Right renal pelvis (tissue), 4 donors: Measurements from ENCODE around the gene OR6T1. TPM values are rescaled to one million over a fixed set of nuclear protein-coding genes. Genes with fewer than 3 reads are reported as not detected.

Experiments
- DNase-seq, 4 donors: peaks; one replicate each; pipeline ENCODE4 v3.0.0-alpha.2; 2013; ENCODE audit warnings: low read depth in 4 of 4, low spot score in 3 of 4, missing footprints in 1 of 4
- polyA plus RNA-seq, 4 donors: library from polyadenylated mRNA; unstranded; fragments of 120-200 nt; gene quantifications; one replicate each; pipeline ENCODE4 v1.2.1, GENCODE V29; 2013; ENCODE audit not compliant: insufficient read length in 4 of 4

Gene OR6T1, protein sequence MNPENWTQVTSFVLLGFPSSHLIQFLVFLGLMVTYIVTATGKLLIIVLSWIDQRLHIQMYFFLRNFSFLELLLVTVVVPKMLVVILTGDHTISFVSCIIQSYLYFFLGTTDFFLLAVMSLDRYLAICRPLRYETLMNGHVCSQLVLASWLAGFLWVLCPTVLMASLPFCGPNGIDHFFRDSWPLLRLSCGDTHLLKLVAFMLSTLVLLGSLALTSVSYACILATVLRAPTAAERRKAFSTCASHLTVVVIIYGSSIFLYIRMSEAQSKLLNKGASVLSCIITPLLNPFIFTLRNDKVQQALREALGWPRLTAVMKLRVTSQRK
- not detected for polyA plus RNA-seq

DNA sequence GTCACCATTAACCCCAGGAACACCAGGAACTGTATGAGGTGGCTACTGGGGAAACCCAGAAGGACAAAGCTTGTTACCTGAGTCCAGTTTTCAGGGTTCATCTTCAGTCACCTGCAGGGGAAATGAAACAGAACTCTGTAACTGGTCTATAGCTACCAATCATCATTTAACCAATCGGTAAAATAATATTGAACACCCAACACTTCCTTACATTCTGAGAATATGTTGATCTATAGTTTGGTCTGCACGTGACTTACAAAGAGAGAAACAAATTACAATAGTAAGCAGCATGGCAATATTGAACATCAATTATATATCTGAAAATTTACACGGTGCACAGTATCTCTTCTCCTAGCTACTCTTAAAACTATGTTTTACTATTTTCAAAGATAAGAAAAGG, at the start of gene OR6T1:
TSS of gene OR6T1 (minus strand) at position 101 of the 400 bp plus-strand sequence. CDS start at position 101, 0 bp downstream.
- DNase-seq, result no peak

DNA sequence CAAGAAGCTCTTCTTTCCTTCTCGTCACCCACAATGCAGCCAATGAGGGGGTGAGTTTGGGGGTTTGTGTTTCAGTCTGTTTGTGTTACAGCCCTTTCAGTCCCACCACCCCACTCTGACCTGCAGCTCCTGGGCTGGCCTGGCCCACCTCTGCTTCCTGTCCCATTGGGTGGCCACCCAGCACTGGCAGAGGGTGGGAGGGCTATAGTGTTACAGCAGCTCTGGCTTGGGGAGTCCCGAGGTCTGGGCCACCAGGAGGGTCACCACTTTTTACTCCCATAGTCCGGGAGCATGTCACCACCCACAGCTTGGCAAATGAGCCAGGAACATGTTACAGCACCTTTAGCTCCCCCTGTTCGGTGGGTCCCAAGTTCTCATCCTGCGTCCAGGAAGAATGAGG, 35.7 kb upstream of the OR6T1 start:
- DNase-seq, result no peak

DNA sequence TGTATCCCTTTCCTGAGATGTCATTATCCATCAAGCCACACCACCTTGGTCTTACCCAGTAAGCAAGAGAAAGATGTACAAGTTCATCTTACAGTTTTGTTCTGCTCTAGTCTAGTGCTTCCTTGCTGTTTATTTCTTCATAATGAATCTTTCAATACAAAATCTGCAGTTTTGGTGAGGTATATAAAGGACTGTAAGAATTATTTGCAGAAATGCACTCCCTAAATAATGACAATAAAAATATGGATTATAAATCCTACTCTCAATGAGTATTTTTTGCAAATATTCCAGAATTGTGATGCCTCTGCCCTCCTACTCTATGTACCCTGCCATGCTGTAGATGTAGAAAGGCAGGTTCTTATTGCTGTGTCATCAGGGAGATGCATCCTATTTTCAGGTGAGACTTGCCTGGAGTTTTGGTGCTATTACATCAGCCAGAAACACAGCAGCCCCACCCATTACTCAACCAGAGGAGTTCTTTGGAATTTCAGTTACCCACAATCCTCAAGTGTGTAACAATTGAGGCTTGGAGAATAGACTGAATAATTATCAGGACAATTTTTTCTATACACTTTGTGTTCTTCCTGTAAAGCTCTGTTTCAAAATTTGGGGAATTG, 34.2 kb upstream of the OR6T1 start, which contains the start of gene OR10S1:
TSS of gene OR10S1 (minus strand) at position 51 of the 617 bp plus-strand sequence. CDS start 117 bp downstream, outside the sequence.
- DNase-seq, result no peak

DNA sequence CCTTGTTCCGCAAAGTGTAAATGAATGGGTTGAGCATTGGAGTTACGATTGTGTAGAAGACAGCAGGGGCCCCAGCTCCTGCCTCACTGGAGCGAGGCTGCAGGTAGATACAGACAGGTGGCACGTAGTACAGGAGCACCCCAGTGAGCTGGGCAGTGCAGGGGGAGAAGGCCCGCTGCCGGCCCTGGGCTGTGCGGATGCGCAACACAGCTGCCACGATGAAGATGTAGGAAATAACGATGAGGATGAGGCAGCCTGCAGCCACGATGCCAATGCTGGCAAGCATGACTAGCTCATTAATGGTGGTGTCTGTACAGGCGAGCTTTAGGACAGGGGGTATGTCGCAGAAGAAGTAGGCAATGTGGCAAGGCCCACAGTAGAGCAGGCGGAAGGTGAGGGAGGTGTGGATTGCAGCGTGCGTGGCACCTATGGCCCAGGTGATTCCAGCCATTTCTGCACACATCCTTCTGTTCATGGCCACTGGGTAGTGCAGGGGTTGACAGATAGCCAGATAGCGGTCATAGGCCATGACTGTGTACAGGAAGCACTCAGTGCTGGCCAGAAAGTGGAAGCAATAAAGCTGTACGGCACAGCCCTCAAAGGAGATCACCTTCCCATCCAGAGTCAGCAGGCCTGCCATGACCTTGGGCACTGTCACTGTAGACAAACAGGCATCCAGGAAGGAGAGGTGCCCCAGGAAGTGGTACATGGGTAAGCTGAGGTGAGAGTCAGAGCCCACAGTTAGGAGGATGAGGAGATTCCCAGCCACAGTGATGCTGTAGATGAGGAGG, 33.3 kb upstream of the OR6T1 start:
- DNase-seq, result no peak

DNA sequence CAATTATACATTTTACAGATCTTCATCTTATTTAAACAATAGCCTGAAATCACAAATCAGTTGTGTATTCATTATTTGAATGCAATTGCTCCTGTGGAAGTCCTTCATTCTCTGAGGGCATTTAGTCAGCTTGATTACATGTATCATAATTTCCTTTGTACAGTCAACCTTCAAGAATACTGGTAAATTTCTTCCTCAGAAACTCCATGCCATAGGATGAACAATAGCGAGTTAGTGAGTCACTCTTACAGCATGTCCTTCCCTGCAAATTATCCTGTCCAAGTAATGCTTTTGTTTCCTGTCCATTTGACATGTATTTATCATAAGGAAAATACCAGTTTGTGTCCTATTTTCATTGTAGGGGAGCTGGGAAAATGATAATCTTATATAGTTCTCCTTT, 30.2 kb upstream of the OR6T1 start:
- no peak for DNase-seq

DNA sequence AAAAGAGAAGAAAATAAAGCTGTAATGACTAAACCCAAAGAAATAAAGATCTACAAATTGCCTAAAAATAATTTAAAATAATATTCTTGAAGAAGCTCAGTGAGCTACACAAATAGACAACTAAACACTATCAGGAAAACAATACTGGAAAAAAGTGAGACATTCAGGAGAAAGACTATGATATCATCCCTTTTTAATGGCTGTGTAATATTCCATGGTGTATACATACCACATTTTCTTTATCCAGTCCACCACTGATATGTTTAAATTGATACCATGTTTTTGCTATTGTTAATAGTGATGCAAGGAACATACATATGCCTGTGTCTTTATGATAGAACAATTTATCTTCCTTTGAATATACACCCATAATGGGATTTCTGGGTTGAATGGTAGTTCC, 13.1 kb upstream of the OR6T1 start:
- no peak for DNase-seq

DNA sequence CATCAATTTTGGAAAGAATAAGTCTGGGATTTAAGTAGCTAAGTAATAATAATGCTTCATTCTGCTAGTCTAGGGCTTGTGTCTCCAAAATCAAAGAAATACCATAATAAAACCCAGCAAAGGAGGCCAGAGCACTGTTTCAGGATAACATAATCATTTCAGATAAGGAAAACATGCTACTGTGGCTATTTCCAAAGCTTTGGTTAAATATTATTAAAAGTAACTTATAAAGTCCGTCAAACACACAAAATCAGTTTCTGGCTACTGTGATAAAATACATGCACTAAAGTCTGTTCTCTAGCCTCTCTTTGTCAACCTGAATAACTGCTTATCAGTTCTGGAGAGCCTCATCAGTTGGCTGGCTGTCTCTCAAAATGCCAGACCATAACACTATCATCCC, 1.5 kb upstream of the OR6T1 start:
- DNase-seq, result no peak

DNA sequence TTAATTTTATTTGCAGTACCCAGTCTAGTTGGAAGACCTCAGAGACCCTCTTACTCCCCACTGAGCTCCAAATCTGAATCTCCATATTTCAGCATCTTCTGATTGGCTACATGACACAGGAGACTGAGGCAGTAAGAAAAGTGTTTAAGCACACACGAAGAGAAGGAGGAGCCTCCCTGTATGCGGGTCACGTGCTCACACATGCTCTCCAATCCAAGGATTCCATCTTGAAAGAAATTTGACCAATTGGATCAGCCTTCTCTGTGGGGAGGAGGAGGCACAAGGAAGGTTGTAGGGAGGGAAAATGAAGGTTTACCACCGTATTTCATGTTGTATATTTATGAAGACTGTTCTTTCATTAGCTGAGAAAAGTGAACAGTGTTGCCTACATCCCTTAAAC, 1.2 kb downstream of the OR6T1 start:
- no peak for DNase-seq

DNA sequence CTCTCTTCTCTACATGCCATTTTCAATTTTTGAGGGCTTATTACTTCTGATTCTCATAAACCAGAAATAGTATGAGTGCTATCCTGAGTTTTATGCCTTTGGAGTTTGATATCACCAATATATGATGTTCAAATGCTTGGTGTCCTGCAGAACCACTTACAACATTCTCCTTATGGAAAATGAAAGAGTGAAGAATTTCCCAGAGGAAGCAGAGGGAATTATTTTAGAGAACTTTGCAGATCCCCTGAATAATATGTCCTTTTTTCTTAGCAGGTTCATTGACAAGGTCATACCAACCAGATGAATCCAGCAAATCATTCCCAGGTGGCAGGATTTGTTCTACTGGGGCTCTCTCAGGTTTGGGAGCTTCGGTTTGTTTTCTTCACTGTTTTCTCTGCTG, 4.3 kb downstream of the OR6T1 start, which contains the start of gene OR4D5:
TSS of gene OR4D5 (plus strand) at position 301 of the 400 bp plus-strand sequence. CDS start at position 301, 0 bp downstream.
- DNase-seq, result no peak

DNA sequence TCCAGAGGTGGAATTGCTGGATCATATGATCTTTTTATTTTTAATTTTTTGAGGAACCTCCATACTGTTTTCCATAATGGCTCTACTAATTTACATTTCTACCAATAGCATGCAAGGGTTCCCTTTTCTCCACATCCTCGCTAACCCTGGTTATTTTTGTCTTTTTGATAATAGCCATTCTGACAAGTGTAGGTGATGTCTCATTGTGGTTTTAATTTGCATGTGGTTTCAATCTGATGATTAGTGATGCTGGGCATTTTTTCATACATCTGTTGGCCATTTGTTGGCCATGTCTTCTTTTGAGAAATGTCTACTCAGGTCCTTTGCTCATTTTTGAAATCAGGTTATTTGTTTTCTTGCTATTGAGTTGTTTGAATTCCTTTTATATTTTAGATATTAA, 19.6 kb downstream of the OR6T1 start:
- DNase-seq, result no peak

DNA sequence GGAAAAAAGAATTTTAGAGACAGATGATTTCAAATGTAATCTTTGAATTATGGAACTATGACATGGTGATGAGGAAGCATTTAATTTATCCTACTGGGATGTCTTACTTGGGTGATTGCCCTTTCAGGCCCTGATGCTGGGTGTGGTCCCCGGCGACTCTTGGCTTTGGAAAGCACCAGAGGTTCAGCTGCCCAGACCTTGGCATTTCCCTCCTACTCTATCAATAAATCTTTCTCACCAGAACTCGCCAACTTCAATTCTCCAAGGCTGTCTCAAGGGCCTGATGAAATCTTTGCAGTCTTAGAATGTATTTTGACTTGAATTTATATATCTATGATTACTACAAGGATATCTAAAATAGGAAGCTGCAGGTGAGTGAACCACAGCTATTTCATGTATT, 22.7 kb downstream of the OR6T1 start:
- DNase-seq, result no peak

DNA sequence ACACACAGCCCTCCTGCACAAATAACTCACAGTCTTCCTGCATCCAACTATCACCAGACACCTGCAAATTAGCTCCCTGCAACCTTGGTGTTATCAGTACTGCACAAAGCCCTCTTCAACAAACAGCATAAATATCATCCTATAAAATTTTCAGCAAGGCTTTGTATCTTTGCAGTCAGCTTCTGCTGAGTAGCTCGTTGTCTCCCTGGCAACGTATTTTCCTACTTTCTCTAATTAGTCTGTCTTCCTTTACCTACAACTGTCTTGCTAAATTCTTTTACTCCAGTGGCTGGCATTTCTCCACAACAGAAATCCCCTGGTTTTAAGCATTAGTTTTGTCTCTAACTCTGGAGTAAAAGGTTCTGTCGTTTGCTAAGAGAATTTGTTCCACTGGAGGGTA, 37.8 kb downstream of the OR6T1 start:
- DNase-seq, result no peak

DNA sequence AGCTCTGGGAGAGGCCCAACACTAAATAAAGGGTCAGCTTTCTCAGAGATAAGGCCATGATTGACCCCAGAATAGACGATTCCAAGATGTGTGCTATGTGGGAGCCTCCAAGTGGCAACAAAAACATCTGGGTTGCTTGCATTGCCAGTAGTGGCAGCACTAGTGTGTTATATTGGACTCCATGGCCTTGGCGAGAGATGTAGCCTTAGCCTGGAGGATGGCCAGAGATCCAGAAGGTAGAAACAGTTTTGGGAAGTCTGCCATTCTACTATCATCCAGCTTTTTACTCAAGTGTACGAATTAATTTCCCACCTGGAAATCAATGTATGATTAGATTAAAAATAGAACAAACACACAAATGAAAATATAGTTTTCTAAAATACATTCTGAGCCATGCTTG, 38.7 kb downstream of the OR6T1 start:
- no peak for DNase-seq

DNA sequence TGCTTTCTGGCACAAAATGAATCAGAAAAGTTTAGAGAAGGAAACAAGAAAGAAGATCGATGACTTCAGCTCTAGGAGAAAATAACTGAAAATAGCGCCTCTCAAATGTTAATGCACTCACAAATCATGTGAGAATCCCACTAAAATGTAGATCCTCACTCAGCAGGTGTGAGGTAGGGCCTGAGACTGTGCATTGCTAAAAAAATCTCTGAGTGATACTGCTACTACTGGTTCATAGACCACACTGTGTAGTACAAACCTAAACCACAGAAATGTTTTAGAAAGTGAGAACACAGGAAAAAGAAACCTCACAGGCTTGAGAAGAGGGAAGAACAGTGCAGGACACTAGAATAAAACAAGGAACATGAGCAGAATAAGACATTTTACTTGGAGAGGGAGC, 39.7 kb downstream of the OR6T1 start:
- no peak for DNase-seq

DNA sequence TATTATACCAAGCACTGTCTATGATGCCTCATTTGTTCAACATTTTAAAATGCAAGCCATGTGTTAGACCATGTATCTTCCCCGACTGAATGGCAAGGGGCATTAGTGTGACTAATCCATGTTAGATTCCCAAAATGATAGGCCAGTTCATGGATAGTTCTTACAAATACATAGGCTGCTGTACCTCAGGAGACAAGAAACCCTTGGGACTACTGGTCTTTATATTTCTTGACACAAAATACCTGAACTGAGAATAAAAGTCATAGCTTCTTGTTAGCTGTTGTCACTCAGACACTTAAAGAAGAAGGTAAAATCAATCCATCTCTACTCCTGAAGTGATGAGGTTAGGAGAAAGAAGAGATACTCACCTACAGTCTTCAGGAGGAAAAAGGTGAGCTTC, 41.8 kb downstream of the OR6T1 start, which contains the start of gene OR8D4:
TSS of gene OR8D4 (plus strand) at position 301 of the 400 bp plus-strand sequence. CDS start 4,265 bp downstream, outside the sequence.
- DNase-seq, result no peak

DNA sequence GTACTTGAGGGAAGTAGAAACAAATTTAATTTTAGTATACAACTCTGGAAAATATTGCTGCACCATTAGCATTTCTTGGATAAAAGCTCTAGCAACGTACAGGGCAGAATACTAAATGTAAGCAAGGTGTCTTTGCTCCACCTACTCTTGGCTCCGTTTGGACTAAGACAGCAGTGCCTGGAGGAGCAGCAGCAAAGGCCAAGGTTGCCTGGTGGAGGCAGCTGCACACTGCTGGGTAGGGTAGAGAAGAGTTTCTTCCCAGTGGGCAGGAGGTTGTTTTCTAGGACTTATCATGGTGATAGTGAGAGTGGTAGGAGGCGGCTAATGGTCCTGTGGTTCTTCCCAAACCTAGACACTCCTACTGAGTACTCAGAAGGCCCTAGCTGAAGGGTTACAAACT, 43.8 kb downstream of the OR6T1 start:
- no peak for DNase-seq

Other genes with a start within 250 kb of the OR6T1 start
- 10 to 100 TPM; 15.6 to 19.7 (median 17.7) TPM for gene ZNF202, start 202.2 kb downstream of the OR6T1 start, polyA plus RNA-seq
- gene OR6X1, start 189.3 kb downstream of the OR6T1 start, polyA plus RNA-seq, result not detected
- not detected for gene OR6M1, start 137.5 kb downstream of the OR6T1 start, polyA plus RNA-seq
- gene TMEM225, start 58.2 kb downstream of the OR6T1 start, polyA plus RNA-seq, result not detected
- under 1 TPM in 1 of 4 donors, not detected in 3; 0.01 TPM for gene OR8D4, start 41.7 kb downstream of the OR6T1 start, polyA plus RNA-seq
- gene OR4D5, start 4.2 kb downstream of the OR6T1 start, polyA plus RNA-seq, result not detected
- gene OR10S1, start 33.9 kb upstream of the OR6T1 start, polyA plus RNA-seq, result not detected
- gene OR10G6, start 51.3 kb upstream of the OR6T1 start, polyA plus RNA-seq, result not detected
- gene OR10G4, start 69.2 kb upstream of the OR6T1 start, polyA plus RNA-seq, result not detected
- gene OR10G9, start 79.2 kb upstream of the OR6T1 start, polyA plus RNA-seq, result not detected
- not detected for gene OR10G8, start 83.0 kb upstream of the OR6T1 start, polyA plus RNA-seq
- gene OR10G7, start 97.5 kb upstream of the OR6T1 start, polyA plus RNA-seq, result not detected
- 10 to 100 TPM; 12.8 to 16.8 (median 15.9) TPM for gene VWA5A, start 171.6 kb upstream of the OR6T1 start, polyA plus RNA-seq
- not detected for gene OR10D3, start 239.5 kb upstream of the OR6T1 start, polyA plus RNA-seq